OCI-LY1 (cell line): Measurements from ENCODE around the gene CMTM8.

ENCODE experiments used
- H2AFZ ChIP-seq: fragments of 200-600 bp; sonication (generic), shearing (Covaris generic); 2 replicates; pipeline ENCODE4 v1.6.0; 2014; ENCODE audit warnings: antibody characterized with exemption, mild to moderate bottlenecking, low read length
- H3F3A ChIP-seq: fragments of 200-600 bp; sonication (generic), shearing (Covaris generic); 2 replicates; pipeline ENCODE4 v1.6.0; 2014; ENCODE audit warnings: mild to moderate bottlenecking, antibody characterized with exemption, low read length, moderate library complexity; ENCODE audit not compliant: insufficient read depth
- H3K27ac ChIP-seq: fragments of 200-600 bp; sonication (generic); 2 replicates; pipeline ENCODE4 v1.5.1; 2014; ENCODE audit warnings: low read length, mixed run types, mild to moderate bottlenecking, low read depth; ENCODE audit not compliant: poor library complexity, severe bottlenecking
- H3K27me3 ChIP-seq: fragments of 200-600 bp; sonication (generic); 2 replicates; pipeline ENCODE4 v1.6.0; 2014; ENCODE audit warnings: antibody characterized with exemption, mild to moderate bottlenecking, low read length, moderate library complexity; ENCODE audit not compliant: insufficient read depth
- H3K36me3 ChIP-seq: fragments of 200-600 bp; sonication (generic); 2 replicates; pipeline ENCODE4 v1.6.1; 2014; ENCODE audit warnings: mild to moderate bottlenecking, antibody characterized with exemption, low read length, moderate library complexity, mixed read lengths; ENCODE audit not compliant: insufficient read depth
- H3K4me1 ChIP-seq: fragments of 200-600 bp; sonication (generic); 2 replicates; pipeline ENCODE4 v1.5.1; 2014; ENCODE audit warnings: mild to moderate bottlenecking, low read length, moderate library complexity; ENCODE audit not compliant: insufficient read depth, severe bottlenecking
- H3K4me2 ChIP-seq: fragments of 200-600 bp; sonication (generic), shearing (Covaris generic); 2 replicates; pipeline ENCODE4 v1.6.1; 2014; ENCODE audit warnings: low read length
- H3K4me3 ChIP-seq: fragments of 200-600 bp; sonication (generic); 2 replicates; pipeline ENCODE4 v1.5.1; 2014; ENCODE audit warnings: low read length, low read depth, mild to moderate bottlenecking, mixed read lengths; ENCODE audit not compliant: poor library complexity, severe bottlenecking
- H3K79me2 ChIP-seq: fragments of 200-600 bp; shearing (Covaris generic); 2 replicates; pipeline ENCODE4 v1.6.1; 2016; ENCODE audit warnings: mixed run types, low read length, mixed read lengths; ENCODE audit not compliant: insufficient read depth
- H3K9ac ChIP-seq: fragments of 200-600 bp; sonication (generic), shearing (Covaris generic); 2 replicates; pipeline ENCODE4 v1.6.1; 2014; ENCODE audit warnings: mild to moderate bottlenecking, low read length, mixed read lengths
- H3K9me2 ChIP-seq: fragments of 200-600 bp; sonication (generic), shearing (Covaris generic); 2 replicates; pipeline ENCODE4 v1.6.1; 2014; ENCODE audit warnings: low read depth, mild to moderate bottlenecking, low read length, mixed read lengths
- H3K9me3 ChIP-seq: fragments of 200-600 bp; shearing (Covaris generic); 2 replicates; pipeline ENCODE4 v1.6.1; 2014; ENCODE audit warnings: low read length, mixed read lengths
- H4K20me1 ChIP-seq: fragments of 200-600 bp; sonication (generic), shearing (Covaris generic); 2 replicates; pipeline ENCODE4 v1.6.0; 2016; ENCODE audit warnings: mild to moderate bottlenecking, low read length; ENCODE audit not compliant: insufficient read depth
- CTCF ChIP-seq: fragments of 200-600 bp; sonication (generic), shearing (Covaris generic); IDR thresholded peaks from 2 replicates; pipeline ENCODE4 v1.5.1; 2017; ENCODE audit warnings: mild to moderate bottlenecking, antibody characterized with exemption, low read length, moderate library complexity, mixed read lengths
- EZH2 ChIP-seq: fragments of 200-600 bp; sonication (generic), shearing (Covaris generic); IDR thresholded peaks from 2 replicates; pipeline ENCODE4 v1.8.0; 2017; ENCODE audit warnings: borderline replicate concordance, mixed run types, mild to moderate bottlenecking, antibody characterized with exemption, low read length, moderate library complexity, mixed read lengths

Gene CMTM8

GRCh38 chr3:32275506-32275905 lies 37.0 kb downstream of the CMTM8 start:
- no peak overlapping the region for H2AFZ ChIP-seq
- no peak overlapping the region for H3K4me2 ChIP-seq
- no peaks in the 10 kb centered on the region for H3K9me3 ChIP-seq
- no peak overlapping the region for H3K4me3 ChIP-seq
- no peaks in the 10 kb centered on the region for H4K20me1 ChIP-seq
- H3K27ac ChIP-seq, result no peak overlapping the region
- H3K79me2 ChIP-seq, result no peaks in the 10 kb centered on the region
- H3K36me3 ChIP-seq, result no peaks in the 10 kb centered on the region; the same call in 1 of the 2 replicates
- H3K9ac ChIP-seq, result no peak overlapping the region
- TF ChIP-seq CTCF (no peak), EZH2 (no peak)
- peaks cover 7% of the 10 kb centered on the region for H3K4me1 ChIP-seq
- H3F3A ChIP-seq, result no peaks in the 10 kb centered on the region
- no peaks in the 10 kb centered on the region for H3K9me2 ChIP-seq
- no peaks in the 10 kb centered on the region for H3K27me3 ChIP-seq

- H3K79me2 ChIP-seq, result no peaks in the 10 kb centered on the region
- no peaks in the 10 kb centered on the region for H4K20me1 ChIP-seq
- no peaks in the 10 kb centered on the region for H3K9me2 ChIP-seq
- H3K36me3 ChIP-seq, result no peaks in the 10 kb centered on the region; the same call in 1 of the 2 replicates
- H3K4me2 ChIP-seq, result no peak overlapping the region
- no peaks in the 10 kb centered on the region for H3K27me3 ChIP-seq
- no peak overlapping the region for H2AFZ ChIP-seq
- TF ChIP-seq CTCF, result no peak
- no peak for TF ChIP-seq EZH2
- H3F3A ChIP-seq, result no peaks in the 10 kb centered on the region
- no peaks in the 10 kb centered on the region for H3K9me3 ChIP-seq
- H3K4me1 ChIP-seq, result peaks cover 7% of the 10 kb centered on the region
- H3K9ac ChIP-seq, result no peak overlapping the region
- no peak overlapping the region for H3K4me3 ChIP-seq
- H3K27ac ChIP-seq, result no peak overlapping the region
Measured at GRCh38 chr3:32276279-32276841, 37.9 kb downstream of the CMTM8 start.

DNA sequence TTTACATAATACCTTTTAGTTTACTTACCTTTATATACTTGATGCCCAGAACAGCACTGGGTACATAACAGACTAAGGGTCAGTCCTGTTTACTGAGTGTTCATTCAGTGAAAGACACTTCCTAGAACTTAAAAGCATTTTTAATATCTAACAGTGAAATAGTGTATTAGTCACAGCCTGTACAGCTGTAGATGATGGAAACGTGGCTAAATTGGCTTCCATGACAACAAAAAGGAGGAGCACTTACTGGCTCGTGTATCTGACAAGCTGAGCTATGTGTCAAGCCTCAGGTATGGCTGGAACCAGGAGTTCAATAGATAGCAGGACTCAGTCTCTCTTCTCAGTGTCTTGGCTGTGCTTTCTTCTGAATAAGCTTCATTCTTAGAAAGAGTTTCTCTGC lies 40.2 kb downstream of the CMTM8 start:
- Histone ChIP-seq H3F3A (no peaks in the 10 kb centered on the region), H3K27ac (no peak overlapping the region), H3K79me2 (no peaks in the 10 kb centered on the region), H3K4me3 (no peak overlapping the region), H2AFZ (no peak overlapping the region), H3K4me2 (no peak overlapping the region), H3K9ac (no peak overlapping the region), H4K20me1 (no peaks in the 10 kb centered on the region), H3K9me3 (no peaks in the 10 kb centered on the region), H3K9me2 (no peaks in the 10 kb centered on the region), H3K36me3 (no peaks in the 10 kb centered on the region; the same call in 1 of the 2 replicates), H3K4me1 (peaks cover 20% of the 10 kb centered on the region), H3K27me3 (no peaks in the 10 kb centered on the region)
- TF ChIP-seq EZH2 (no peak), CTCF (no peak)
